SIG-M5 (cell line): ENCODE data around the gene ZNF827.

Experiments
- DNase-seq: peaks from one replicate; lab custom pipeline; 2025; lab: John Stamatoyannopoulos, UW

Gene ZNF827

GRCh38 chr4:145719752-145720624 lies 218.6 kb downstream of the ZNF827 start:
- no peak for DNase-seq

DNA sequence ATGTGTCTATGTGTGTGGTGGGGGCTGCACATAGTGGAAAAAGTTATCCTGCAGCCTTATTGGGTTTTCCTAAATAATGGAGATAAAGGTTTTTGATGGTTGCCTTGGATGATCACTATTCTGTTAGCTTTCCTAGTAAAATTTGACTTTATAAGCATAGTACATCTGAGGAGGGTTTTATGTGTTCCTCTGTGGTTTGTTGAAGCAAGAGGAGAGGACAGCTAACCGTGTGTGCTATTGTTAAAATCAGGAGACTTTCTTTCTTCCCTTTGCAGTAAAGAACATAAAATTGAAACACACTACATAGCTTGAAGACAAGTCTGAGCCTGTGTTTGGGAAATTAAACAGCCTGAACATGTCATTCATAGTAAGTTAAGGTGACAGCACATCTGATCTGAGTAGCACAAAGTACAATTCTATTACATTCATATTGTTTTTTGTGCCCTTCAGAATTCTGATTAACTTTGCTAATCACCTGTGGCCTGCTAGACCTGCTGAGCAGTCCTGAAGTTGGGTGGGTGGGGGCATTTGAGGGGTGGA lies 221.9 kb downstream of the ZNF827 start:
- DNase-seq = no peak

DNA sequence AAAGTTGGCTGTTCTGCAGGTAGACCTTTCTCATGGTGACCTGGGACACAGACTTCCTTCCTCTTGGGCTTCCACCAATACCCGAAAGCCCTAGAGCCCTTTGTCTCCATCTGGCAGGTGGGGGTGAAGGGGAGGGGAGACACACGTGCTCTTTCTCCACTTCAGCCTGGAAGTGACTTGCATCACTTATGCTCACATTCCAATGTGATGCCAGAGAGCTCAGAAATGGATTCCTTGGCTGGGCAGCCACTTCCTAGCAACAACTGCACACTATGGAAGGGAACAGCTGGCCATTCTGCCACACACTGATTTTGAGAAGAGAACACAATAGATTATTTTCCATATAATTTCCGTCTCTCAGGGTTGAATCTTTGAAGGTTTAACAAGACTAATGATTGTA lies 222.4 kb downstream of the ZNF827 start:
- no peak for DNase-seq

DNA sequence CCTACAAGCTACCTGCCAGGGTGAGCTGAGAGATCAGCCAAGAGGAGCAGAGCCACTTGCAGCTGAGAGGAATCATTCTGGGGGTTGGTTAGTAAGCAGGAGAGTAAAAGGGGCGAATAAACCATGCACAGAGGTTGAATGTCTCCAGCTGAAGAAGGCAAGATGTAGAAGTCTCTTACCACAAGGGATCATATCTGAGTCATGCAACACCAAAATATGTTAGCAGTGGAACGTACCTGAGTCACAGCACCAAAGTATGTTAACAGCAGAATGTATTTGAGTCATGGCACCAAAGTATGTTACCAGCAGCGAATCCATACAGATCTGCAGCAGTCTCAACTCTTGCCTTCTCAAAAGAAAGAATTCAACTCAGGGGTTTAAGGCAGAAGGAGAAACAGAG lies 228.8 kb downstream of the ZNF827 start:
- no peak for DNase-seq

- DNase-seq = no peak
Measured at GRCh38 chr4:145709336-145709735, 229.3 kb downstream of the ZNF827 start.
